AG04449 (cell line): ENCODE measurements around the gene FBXO47.
"Not testable (repeated sequence)": the region's sequence is repeated elsewhere in the genome, so short reads cannot be mapped to it uniquely, and the experiment has no call there.

ENCODE experiments used
- CTCF ChIA-PET: fragments of 350-600 bp; formaldehyde crosslinking; extraction: SDS; loops from one replicate; lab custom pipeline; 2021; ENCODE audit warnings: antibody characterized with exemption; lab: Yijun Ruan, JAX
- POLR2A ChIA-PET: fragments of 400-600, 350-600 bp; formaldehyde crosslinking; extraction: SDS; loops from one replicate; lab custom pipeline; 2020; ENCODE audit warnings: antibody characterized with exemption, inconsistent platforms; lab: Yijun Ruan, JAX
- DNase-seq: peaks from one replicate; pipeline ENCODE4 v3.0.0-alpha.2; 2010; ENCODE audit warnings: low read depth, low spot score
- H3K4me3 ChIP-seq: 2 replicates; pipeline ENCODE4 v1.5.1; 2011; ENCODE audit warnings: low read depth, mild to moderate bottlenecking, control low read depth, low read length
- TF ChIP-seq, protein P1 (sequence below): IDR thresholded peaks from one replicate; pipeline ENCODE4 v1.5.1; 2011; ENCODE audit warnings: mild to moderate bottlenecking, moderate library complexity, low read length, control low read depth, inconsistent platforms; ENCODE audit not compliant: insufficient read depth; ENCODE audit errors: missing control alignments

The FBXO47 gene

GRCh38 chr17:38981636-38982035 is 14.4 kb upstream of the FBXO47 start:
- ChIA-PET POLR2A (interaction anchor here (1.4 kb wide), 1 partner anchor 172 kb away, joined by 5 read pairs; no protein-coding TSS in a partner anchor), CTCF (interaction anchor here (0.8 to 11.9 kb wide), 12 partner anchors 19 to 263 kb away, joined by 3 to 382 read pairs (median 6); partner anchors contain the start of genes ARL5C, LASP1NB and PLXDC1)
- H3K4me3 ChIP-seq = no peak overlapping the region
- no peak for DNase-seq
- TF ChIP-seq, protein P1, sequence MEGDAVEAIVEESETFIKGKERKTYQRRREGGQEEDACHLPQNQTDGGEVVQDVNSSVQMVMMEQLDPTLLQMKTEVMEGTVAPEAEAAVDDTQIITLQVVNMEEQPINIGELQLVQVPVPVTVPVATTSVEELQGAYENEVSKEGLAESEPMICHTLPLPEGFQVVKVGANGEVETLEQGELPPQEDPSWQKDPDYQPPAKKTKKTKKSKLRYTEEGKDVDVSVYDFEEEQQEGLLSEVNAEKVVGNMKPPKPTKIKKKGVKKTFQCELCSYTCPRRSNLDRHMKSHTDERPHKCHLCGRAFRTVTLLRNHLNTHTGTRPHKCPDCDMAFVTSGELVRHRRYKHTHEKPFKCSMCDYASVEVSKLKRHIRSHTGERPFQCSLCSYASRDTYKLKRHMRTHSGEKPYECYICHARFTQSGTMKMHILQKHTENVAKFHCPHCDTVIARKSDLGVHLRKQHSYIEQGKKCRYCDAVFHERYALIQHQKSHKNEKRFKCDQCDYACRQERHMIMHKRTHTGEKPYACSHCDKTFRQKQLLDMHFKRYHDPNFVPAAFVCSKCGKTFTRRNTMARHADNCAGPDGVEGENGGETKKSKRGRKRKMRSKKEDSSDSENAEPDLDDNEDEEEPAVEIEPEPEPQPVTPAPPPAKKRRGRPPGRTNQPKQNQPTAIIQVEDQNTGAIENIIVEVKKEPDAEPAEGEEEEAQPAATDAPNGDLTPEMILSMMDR = no peak

GRCh38 chr17:38980490-38981217 is 13.5 kb upstream of the FBXO47 start:
- ChIA-PET POLR2A (interaction anchor here (1.4 kb wide), 1 partner anchor 173 kb away, joined by 5 read pairs; no protein-coding TSS in a partner anchor), CTCF (interaction anchor here (1.0 to 11.9 kb wide), 5 partner anchors 55 to 264 kb away, joined by 3 to 382 read pairs (median 60); partner anchors contain the start of genes ARL5C, LASP1NB and PLXDC1)
- DNase-seq = no peak
- H3K4me3 ChIP-seq = no peak overlapping the region
- TF ChIP-seq, protein P1 = no peak

- CTCF ChIA-PET = interaction anchor here (0.7 to 11.9 kb wide), 5 partner anchors 12 to 266 kb away, joined by 3 to 382 read pairs (median 7); partner anchors contain the start of gene PLXDC1
- H3K4me3 ChIP-seq = no peak overlapping the region
- no peak for DNase-seq
- TF ChIP-seq, protein P1 = no peak
- POLR2A ChIA-PET = interaction anchor here (0.9 kb wide), 1 partner anchor 175 kb away, joined by 3 read pairs; no protein-coding TSS in a partner anchor
Measured at GRCh38 chr17:38978180-38978579, 11.0 kb upstream of the FBXO47 start.

GRCh38 chr17:38976187-38976551 is 9.0 kb upstream of the FBXO47 start:
- CTCF ChIA-PET = interaction anchor here (2.4 kb wide), 1 partner anchor 176 kb away, joined by 10 read pairs; the partner anchor contains the start of gene PLXDC1
- POLR2A ChIA-PET, DNase-seq, H3K4me3 ChIP-seq: not testable (repeated sequence)

GRCh38 chr17:38970804-38971203 is 3.6 kb upstream of the FBXO47 start:
- ChIA-PET POLR2A (no interaction called here), CTCF (interaction anchor here (0.6 to 3.9 kb wide), 3 partner anchors 13 to 183 kb away, joined by 4 to 18 read pairs (median 4); no protein-coding TSS in a partner anchor)
- H3K4me3 ChIP-seq = no peak overlapping the region
- no peak for DNase-seq
- TF ChIP-seq, protein P1 = no peak

GRCh38 chr17:38970128-38970527 is 2.9 kb upstream of the FBXO47 start:
- DNase-seq = no peak
- ChIA-PET POLR2A (no interaction called here), CTCF (interaction anchor here (3.9 kb wide), 1 partner anchor 14 kb away, joined by 18 read pairs; no protein-coding TSS in a partner anchor)
- TF ChIP-seq, protein P1 = no peak
- no peak overlapping the region for H3K4me3 ChIP-seq
